HepG2 (cell line): Measurements from ENCODE around the gene ATL2. TPM values are rescaled to one million over a fixed set of nuclear protein-coding genes. Genes with fewer than 3 reads are reported as not detected.

Experiments used
- CEBPB ChIP-seq: IDR thresholded peaks from 2 replicates; pipeline ENCODE4 v1.6.1; 2011; ENCODE audit warnings: low read depth, low read length, improper control_type of control experiment, borderline replicate concordance
- EZH2 ChIP-seq: conservative IDR thresholded peaks from 2 replicates; pipeline ENCODE4 v1.6.1; 2012; ENCODE audit warnings: mild to moderate bottlenecking, low read depth, low read length, moderate library complexity
- FOXP1 ChIP-seq, 2 experiments: fragments of 450-650 bp in 1 of 2; IDR thresholded peaks; 2 replicates each; pipeline ENCODE4 v1.6.1; 2017 to 2018; ENCODE audit warnings: antibody characterized with exemption in 1 of 2
- KDM4B ChIP-seq: sonication (generic); formaldehyde crosslinking; IDR thresholded peaks from 2 replicates; pipeline ENCODE4 v1.4.0; 2020; ENCODE audit warnings: missing genetic modification reagents
- NFE2 ChIP-seq: sonication (generic); formaldehyde crosslinking; IDR thresholded peaks from 2 replicates; pipeline ENCODE4 v1.4.0; 2020; ENCODE audit warnings: missing genetic modification reagents
- NFKBIZ ChIP-seq: IDR thresholded peaks from 2 replicates; pipeline ENCODE4 v1.6.1; 2018; ENCODE audit warnings: missing genetic modification reagents, missing compliant biosample characterization
- NR2F2 ChIP-seq: IDR thresholded peaks from 2 replicates; pipeline ENCODE4 v1.6.1; 2012; ENCODE audit warnings: low read depth, inconsistent platforms, borderline replicate concordance
- RXRB ChIP-seq: IDR thresholded peaks from 2 replicates; pipeline ENCODE4 v1.6.1; 2016; ENCODE audit warnings: borderline replicate concordance, missing genetic modification reagents, missing compliant biosample characterization
- ZFAT ChIP-seq: sonication (generic); formaldehyde crosslinking; conservative IDR thresholded peaks from 2 replicates; pipeline ENCODE4 v1.8.1; 2023; ENCODE audit warnings: missing genetic modification reagents, inconsistent platforms
- ZNF124 ChIP-seq: sonication (generic); formaldehyde crosslinking; IDR thresholded peaks from 2 replicates; pipeline ENCODE4 v1.4.0; 2020; ENCODE audit warnings: missing genetic modification reagents
- ZNF605 ChIP-seq: sonication (generic); formaldehyde crosslinking; IDR thresholded peaks from 2 replicates; pipeline ENCODE4 v1.8.0; 2022; ENCODE audit warnings: mild to moderate bottlenecking, missing genetic modification reagents
- ZNF652 ChIP-seq: IDR thresholded peaks from 2 replicates; pipeline ENCODE4 v1.6.1; 2016; ENCODE audit warnings: low read depth, borderline replicate concordance
- ZNF737 ChIP-seq: sonication (generic); formaldehyde crosslinking; IDR thresholded peaks from 2 replicates; pipeline ENCODE4 v1.5.0; 2020; ENCODE audit warnings: missing genetic modification reagents, mild to moderate bottlenecking, borderline replicate concordance
- ZNF816 ChIP-seq: sonication (generic); formaldehyde crosslinking; IDR thresholded peaks from 2 replicates; pipeline ENCODE4 v1.8.0; 2022; ENCODE audit warnings: missing genetic modification reagents, mild to moderate bottlenecking, borderline replicate concordance
- ZSCAN30 ChIP-seq: sonication (generic); formaldehyde crosslinking; IDR thresholded peaks from 2 replicates; pipeline ENCODE4 v1.5.0; 2020; ENCODE audit warnings: mild to moderate bottlenecking, missing genetic modification reagents
- polyA plus RNA-seq, 8 experiments: library from polyadenylated mRNA; depleted of rRNA in 3 of 8; stranded (reverse) in 7 of 8; unstranded in 1 of 8; fragments of >200 nt; fragmentation: Illumina TruSeq in 4 of 8; extraction: Trizol in 4 of 8; gene quantifications; 2 replicates each; pipeline versions ENCODE4 v1.2.1 to v1.2.3, GENCODE V29; 2011 to 2016; ENCODE audit warnings: low read depth in 4 of 8, missing spikeins in 1 of 8, mixed read lengths in 1 of 8; ENCODE audit not compliant: insufficient read depth in 1 of 8
- total RNA-seq, 5 experiments: library from RNA; depleted of rRNA; stranded (reverse); fragments of >200 nt; fragmentation: Illumina TruSeq; extraction: Trizol; gene quantifications; 2 replicates each; pipeline ENCODE4 v1.2.3, GENCODE V29; 2016; ENCODE audit warnings: low read depth in 1 of 5
- TF ChIP-seq, protein P1 (sequence below): sonication (generic); formaldehyde crosslinking; IDR thresholded peaks from 2 replicates; pipeline ENCODE4 v1.5.0; 2020; ENCODE audit warnings: missing genetic modification reagents
- TF ChIP-seq, protein P2 (sequence below): sonication (generic); formaldehyde crosslinking; IDR thresholded peaks from 2 replicates; pipeline ENCODE4 v1.4.0; 2020; ENCODE audit warnings: missing genetic modification reagents, borderline replicate concordance
- TF ChIP-seq, protein P3 (sequence below): IDR thresholded peaks from 2 replicates; pipeline ENCODE4 v1.6.1; 2016; ENCODE audit warnings: missing compliant biosample characterization, missing genetic modification reagents, borderline replicate concordance

ATL2 gene
- total and polyA plus RNA-seq, 2 of the 13 experiments (the other 11 are each of a cell fraction or from before 2014, with no cell fraction given), result 56.5 to 119 TPM

DNA sequence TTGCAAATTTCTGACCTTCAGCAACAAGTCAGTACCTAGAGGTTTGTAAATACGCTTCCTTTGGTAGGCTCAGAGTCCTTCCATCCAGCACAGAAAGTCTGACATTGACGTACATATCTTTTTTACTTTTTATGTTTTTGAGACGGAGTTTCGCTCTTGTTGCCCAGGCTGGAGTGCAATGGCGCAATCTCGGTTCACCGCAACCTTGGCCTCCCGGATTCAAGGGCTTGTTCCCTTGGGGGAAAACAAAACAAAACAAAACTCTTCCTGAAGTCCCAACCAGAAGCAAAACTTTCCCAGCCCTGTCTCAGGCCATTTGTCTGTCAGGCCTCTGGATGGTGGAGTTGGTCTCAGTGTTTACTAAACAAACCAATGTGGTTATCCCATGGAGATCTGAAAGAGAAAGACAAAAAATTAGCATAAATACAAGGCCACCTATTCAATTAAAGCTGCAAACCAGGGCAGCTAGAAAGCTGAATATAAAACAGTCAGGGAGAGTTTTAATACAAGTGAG lies 29.6 kb upstream of the ATL2 start (continued):
- 0 out of 2 replicates have a peak, but pooled peaks have one; percentile 25 for TF ChIP-seq ZNF124 (CRISPR knock-in tag)
- TF ChIP-seq NFE2 (CRISPR knock-in tag), result no peak
- no peak for TF ChIP-seq ZFAT (CRISPR knock-in tag)
- TF ChIP-seq, protein P1, sequence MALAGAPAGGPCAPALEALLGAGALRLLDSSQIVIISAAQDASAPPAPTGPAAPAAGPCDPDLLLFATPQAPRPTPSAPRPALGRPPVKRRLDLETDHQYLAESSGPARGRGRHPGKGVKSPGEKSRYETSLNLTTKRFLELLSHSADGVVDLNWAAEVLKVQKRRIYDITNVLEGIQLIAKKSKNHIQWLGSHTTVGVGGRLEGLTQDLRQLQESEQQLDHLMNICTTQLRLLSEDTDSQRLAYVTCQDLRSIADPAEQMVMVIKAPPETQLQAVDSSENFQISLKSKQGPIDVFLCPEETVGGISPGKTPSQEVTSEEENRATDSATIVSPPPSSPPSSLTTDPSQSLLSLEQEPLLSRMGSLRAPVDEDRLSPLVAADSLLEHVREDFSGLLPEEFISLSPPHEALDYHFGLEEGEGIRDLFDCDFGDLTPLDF, result peak; percentile 12; the same call in 1 of the 2 replicates
- TF ChIP-seq ZNF652 (CRISPR knock-in tag), result 0 out of 2 replicates have a peak, but pooled peaks have one; percentile 28
- peak; percentile 83 for TF ChIP-seq CEBPB
- peak; percentile 9; the same call in 1 of the 2 replicates for TF ChIP-seq ZNF605 (CRISPR knock-in tag)
- TF ChIP-seq, protein P2, sequence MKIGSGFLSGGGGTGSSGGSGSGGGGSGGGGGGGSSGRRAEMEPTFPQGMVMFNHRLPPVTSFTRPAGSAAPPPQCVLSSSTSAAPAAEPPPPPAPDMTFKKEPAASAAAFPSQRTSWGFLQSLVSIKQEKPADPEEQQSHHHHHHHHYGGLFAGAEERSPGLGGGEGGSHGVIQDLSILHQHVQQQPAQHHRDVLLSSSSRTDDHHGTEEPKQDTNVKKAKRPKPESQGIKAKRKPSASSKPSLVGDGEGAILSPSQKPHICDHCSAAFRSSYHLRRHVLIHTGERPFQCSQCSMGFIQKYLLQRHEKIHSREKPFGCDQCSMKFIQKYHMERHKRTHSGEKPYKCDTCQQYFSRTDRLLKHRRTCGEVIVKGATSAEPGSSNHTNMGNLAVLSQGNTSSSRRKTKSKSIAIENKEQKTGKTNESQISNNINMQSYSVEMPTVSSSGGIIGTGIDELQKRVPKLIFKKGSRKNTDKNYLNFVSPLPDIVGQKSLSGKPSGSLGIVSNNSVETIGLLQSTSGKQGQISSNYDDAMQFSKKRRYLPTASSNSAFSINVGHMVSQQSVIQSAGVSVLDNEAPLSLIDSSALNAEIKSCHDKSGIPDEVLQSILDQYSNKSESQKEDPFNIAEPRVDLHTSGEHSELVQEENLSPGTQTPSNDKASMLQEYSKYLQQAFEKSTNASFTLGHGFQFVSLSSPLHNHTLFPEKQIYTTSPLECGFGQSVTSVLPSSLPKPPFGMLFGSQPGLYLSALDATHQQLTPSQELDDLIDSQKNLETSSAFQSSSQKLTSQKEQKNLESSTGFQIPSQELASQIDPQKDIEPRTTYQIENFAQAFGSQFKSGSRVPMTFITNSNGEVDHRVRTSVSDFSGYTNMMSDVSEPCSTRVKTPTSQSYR (CRISPR knock-in tag), result peak; percentile 65; the same call in 1 of the 2 replicates
- no peak for TF ChIP-seq EZH2
- no peak for TF ChIP-seq ZNF737 (CRISPR knock-in tag)
- TF ChIP-seq ZNF816 (CRISPR knock-in tag), result 0 out of 2 replicates have a peak, but pooled peaks have one; percentile 74
- TF ChIP-seq KDM4B (CRISPR knock-in tag), result no peak
- 0 out of 2 replicates have a peak, but pooled peaks have one; percentile 5 for TF ChIP-seq NFKBIZ (CRISPR knock-in tag)
- TF ChIP-seq, protein P3, sequence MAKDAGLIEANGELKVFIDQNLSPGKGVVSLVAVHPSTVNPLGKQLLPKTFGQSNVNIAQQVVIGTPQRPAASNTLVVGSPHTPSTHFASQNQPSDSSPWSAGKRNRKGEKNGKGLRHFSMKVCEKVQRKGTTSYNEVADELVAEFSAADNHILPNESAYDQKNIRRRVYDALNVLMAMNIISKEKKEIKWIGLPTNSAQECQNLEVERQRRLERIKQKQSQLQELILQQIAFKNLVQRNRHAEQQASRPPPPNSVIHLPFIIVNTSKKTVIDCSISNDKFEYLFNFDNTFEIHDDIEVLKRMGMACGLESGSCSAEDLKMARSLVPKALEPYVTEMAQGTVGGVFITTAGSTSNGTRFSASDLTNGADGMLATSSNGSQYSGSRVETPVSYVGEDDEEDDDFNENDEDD (CRISPR knock-in tag), result 0 out of 2 replicates have a peak, but pooled peaks have one; percentile 13
- TF ChIP-seq FOXP1 (IDR thresholded peaks at IDR 0.05), result no peak
- TF ChIP-seq FOXP1 (CRISPR knock-in tag; IDR thresholded peaks at IDR 0.05), result peak; percentile 93
- peak; percentile 78 for TF ChIP-seq RXRB
- TF ChIP-seq ZSCAN30, result 0 out of 2 replicates have a peak, but pooled peaks have one; percentile 81
- 0 out of 2 replicates have a peak, but pooled peaks have one; percentile 39 for TF ChIP-seq NR2F2
